Mucosa of descending colon (tissue), 3 donors: Measurements from ENCODE around the gene FNDC3B. TPM values are rescaled to one million over a fixed set of nuclear protein-coding genes. Genes with fewer than 3 reads are reported as not detected.

Experiments
- ATAC-seq: fragments of 200-7000 bp; cut with Tn5 transposase; one replicate; pipeline ENCODE4 v1.9.1; 2020; ENCODE audit warnings: mild to moderate bottlenecking, moderate library complexity
- DNase-seq, 3 donors: peaks; one replicate each; pipeline ENCODE4 v3.0.0-alpha.2; 2020
- H3K36me3 ChIP-seq: fragments of 200-600 bp; one replicate; pipeline ENCODE4 v1.8.0; 2021; ENCODE audit warnings: low read depth, mild to moderate bottlenecking
- H3K4me1 ChIP-seq: fragments of 200-600 bp; one replicate; pipeline ENCODE4 v1.8.0; 2021; ENCODE audit warnings: low read depth, mild to moderate bottlenecking
- H3K4me3 ChIP-seq: fragments of 200-600 bp; one replicate; pipeline ENCODE4 v1.8.0; 2021; ENCODE audit warnings: mild to moderate bottlenecking
- H3K9me3 ChIP-seq: fragments of 200-600 bp; one replicate; pipeline ENCODE4 v1.8.0; 2021; ENCODE audit warnings: mild to moderate bottlenecking
- intact Hi-C, 2 donors: fragments of 100-400 bp; cut with DNase I in 1 of 2; cut with micrococcal nuclease in 1 of 2; formaldehyde crosslinking; loops; one replicate each; pipeline versions ENCODE4 v1.11.0 to v1.11.1; 2022; cut with DNase I, micrococcal nuclease
- total RNA-seq, 3 donors: library from RNA; stranded (reverse); fragmentation: NEBNext Ultra II Directional in 2 of 3; extraction: Animal tissue kit (Norgen Biotek cat#: 25700) in 2 of 3; gene quantifications; one replicate each; pipeline versions ENCODE4 v1.2.1 to v1.2.4, GENCODE V29; 2021 to 2023
- TF ChIP-seq, protein P1 (sequence below): fragments of 200-600 bp; IDR thresholded peaks from one replicate; pipeline ENCODE4 v1.8.0; 2022; ENCODE audit warnings: antibody characterized with exemption, mild to moderate bottlenecking
- donor health status: DM: no; HTN: no; CAD: no; lungs with moderate emphysema.
- donor health status: DM: no; HTN: no; CAD: no.
- donor health status: DM: no; HTN: yes; CAD: no.

The FNDC3B gene
- total RNA-seq, 3 donors from 2014 or later, result 107 to 132 (median 126) TPM

DNA sequence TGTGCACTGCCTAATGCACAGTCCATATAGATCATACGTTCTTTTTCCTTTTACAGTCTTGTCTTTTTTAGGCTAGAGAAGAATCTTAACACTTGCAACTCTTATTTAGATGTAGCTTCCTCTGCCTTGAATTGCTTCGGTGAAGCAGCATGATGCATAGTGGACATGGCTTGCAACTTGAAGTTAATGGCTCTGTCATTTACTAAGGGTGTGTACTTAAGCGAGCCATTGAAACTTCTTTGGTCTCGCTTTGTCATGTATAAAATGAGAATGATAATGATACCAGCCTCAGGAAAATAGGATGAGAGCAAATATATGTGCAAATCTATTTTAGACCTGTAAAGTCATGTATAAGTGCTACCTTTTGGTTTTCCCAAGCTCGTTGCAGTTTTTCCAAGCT, 261.5 kb downstream of the FNDC3B start:
- H3K36me3 ChIP-seq, result no peaks in the 10 kb centered on the region
- no peak for ATAC-seq

DNA sequence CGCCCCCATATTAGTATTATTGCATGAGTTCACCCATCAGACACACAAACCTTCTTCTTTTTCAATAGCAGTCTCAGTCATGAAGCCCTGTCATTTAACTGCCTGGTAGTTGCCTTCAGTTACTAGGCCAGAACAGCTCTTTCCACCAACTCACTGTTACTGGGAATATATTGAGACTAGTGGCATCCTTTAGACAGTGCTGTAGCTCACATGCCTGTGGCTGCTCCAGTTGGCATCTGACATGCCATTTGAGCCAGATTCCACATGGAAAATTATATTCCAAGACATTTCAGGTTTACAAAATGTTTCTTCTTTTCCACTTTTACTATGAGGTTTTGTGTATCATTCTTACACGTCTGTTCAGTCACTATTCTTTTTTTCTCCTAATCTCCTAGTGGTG, 262.8 kb downstream of the FNDC3B start:
- Histone ChIP-seq H3K4me1 (peaks cover 11% of the 10 kb centered on the region), H3K4me3 (no peak overlapping the region), H3K9me3 (no peaks in the 10 kb centered on the region), H3K36me3 (no peaks in the 10 kb centered on the region)
- ATAC-seq, result no peak
- intact Hi-C loops, result no loop called here
- TF ChIP-seq, protein P1, sequence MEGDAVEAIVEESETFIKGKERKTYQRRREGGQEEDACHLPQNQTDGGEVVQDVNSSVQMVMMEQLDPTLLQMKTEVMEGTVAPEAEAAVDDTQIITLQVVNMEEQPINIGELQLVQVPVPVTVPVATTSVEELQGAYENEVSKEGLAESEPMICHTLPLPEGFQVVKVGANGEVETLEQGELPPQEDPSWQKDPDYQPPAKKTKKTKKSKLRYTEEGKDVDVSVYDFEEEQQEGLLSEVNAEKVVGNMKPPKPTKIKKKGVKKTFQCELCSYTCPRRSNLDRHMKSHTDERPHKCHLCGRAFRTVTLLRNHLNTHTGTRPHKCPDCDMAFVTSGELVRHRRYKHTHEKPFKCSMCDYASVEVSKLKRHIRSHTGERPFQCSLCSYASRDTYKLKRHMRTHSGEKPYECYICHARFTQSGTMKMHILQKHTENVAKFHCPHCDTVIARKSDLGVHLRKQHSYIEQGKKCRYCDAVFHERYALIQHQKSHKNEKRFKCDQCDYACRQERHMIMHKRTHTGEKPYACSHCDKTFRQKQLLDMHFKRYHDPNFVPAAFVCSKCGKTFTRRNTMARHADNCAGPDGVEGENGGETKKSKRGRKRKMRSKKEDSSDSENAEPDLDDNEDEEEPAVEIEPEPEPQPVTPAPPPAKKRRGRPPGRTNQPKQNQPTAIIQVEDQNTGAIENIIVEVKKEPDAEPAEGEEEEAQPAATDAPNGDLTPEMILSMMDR, result no peak
- no peak for DNase-seq

More for the DNA sequence above, 261.5 kb downstream of the FNDC3B start:
- DNase-seq, result no peak
- TF ChIP-seq, protein P1, result no peak
- Histone ChIP-seq H3K4me3 (no peak overlapping the region), H3K9me3 (no peaks in the 10 kb centered on the region), H3K4me1 (peaks cover 7% of the 10 kb centered on the region)
- intact Hi-C loops, result no loop called here

DNA sequence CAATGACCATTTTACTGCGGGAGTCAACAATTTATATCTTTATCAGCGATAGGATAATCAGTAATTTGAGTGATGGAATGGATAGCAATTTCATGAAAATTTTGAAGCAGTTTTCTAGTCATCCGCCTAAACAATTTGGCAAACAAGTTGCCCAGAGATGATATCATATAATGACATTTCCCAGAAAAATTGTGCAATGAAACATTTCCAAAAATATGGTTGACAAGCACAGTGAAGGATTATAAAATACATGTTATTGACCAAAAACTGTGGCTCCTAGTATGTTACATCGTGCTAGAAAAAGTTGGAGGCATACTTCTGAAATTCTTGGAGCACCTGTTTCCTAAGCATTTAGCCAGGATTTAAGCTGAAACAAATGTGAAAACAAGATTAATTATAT, 263.8 kb downstream of the FNDC3B start:
- no peak for ATAC-seq
- Histone ChIP-seq H3K4me1 (peaks cover 11% of the 10 kb centered on the region), H3K9me3 (no peaks in the 10 kb centered on the region), H3K36me3 (no peaks in the 10 kb centered on the region), H3K4me3 (no peak overlapping the region)
- no peak for DNase-seq
- TF ChIP-seq, protein P1, result no peak
- intact Hi-C loops, result no loop called here

DNA sequence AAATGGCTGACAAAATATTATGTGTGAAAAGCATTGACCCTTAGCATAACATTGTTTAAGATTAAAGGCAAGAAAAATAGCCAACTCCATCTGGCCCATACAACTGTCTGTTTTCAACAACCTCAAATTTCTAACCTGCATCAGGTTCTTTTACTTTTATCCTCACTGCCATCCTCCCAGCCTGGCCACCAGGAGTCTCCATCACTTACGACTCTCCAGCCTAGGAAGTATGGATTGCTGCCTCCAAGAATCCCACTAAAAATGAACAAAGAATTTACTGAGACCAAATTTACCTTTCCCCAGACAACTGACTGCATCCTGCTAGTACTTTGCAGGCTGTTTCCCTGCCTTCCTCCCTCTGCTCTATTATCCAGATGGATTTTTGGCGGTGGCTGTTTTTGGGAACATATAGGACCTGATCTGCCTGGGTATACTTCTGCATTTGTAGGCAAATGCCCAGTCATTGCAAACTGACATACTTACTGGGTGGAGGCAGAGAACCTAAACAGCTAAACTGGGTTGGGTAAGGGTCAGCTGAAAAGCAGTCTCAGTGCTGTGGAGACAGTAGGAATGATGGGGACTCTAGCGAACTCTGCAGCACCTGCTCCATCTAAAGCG, 264.7 kb downstream of the FNDC3B start:
- Histone ChIP-seq H3K9me3 (no peaks in the 10 kb centered on the region), H3K36me3 (no peaks in the 10 kb centered on the region), H3K4me3 (no peak overlapping the region), H3K4me1 (peaks cover 11% of the 10 kb centered on the region)
- intact Hi-C loops, result no loop called here
- TF ChIP-seq, protein P1, result no peak
- no peak for DNase-seq
- ATAC-seq, result no peak

DNA sequence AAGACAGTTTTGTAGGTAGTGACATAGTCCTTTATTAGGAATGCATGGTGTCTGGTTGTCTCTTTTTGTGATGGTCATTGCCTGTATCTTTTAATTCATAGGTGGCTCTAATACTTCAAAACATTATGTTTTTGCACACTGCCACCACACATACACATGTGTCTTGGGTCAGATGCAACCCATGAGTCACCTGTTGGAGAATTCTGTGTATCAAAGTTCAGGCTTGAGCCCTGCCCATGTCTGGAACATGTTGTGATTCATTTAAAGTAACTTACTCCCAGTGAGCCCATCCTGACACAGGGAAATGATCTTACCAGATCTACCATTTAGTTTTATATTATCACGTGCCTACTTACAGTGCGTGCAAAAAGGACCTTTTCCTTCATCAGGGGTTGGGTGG, 266.2 kb downstream of the FNDC3B start:
- TF ChIP-seq, protein P1, result no peak
- peak in 1 of 3 donors; percentile 49 for DNase-seq
- no peaks in the 10 kb centered on the region for H3K9me3 ChIP-seq
- peak; percentile 96 for ATAC-seq
- H3K4me1 ChIP-seq, result peaks cover 11% of the 10 kb centered on the region
- H3K4me3 ChIP-seq, result no peak overlapping the region
- peaks cover under 1% of the 10 kb centered on the region for H3K36me3 ChIP-seq
- intact Hi-C loops, result no loop called here

DNA sequence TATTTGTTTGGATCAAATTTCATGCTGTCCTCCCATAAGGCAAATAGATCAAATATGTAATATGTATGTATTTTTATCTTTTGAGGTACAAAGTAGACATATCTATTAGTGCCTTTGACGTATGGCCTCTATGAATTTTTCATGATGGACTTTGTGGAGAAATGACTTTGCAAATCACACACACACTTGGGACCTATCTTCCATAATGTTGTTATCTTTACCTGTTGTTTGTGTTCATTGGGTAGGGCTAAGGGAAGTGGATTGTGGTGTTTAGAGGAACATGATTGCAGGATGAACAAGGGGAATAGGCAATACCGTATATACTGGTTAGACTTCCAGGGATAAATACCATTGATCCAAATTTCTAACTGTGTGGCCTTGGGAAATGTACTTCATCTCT, 266.6 kb downstream of the FNDC3B start:
- peak; percentile 62 for ATAC-seq
- Histone ChIP-seq H3K9me3 (no peaks in the 10 kb centered on the region), H3K36me3 (peaks cover 3% of the 10 kb centered on the region), H3K4me3 (no peak overlapping the region), H3K4me1 (peaks cover 11% of the 10 kb centered on the region)
- intact Hi-C loops, result no loop called here
- no peak for DNase-seq
- TF ChIP-seq, protein P1, result no peak
